Measurements from ENCODE around the gene IL10.

IL10 gene

GRCh38 chr1:206721454-206721853 lies 50.8 kb downstream of the IL10 start:
- H3K4me1 ChIP-seq (ENCODE audit: control insufficient read depth, insufficient read depth, low read length): peaks cover 47% of the 10 kb centered on the region
- H3K36me3 ChIP-seq (ENCODE audit: control insufficient read depth in 2 of 2, insufficient read depth in 2 of 2, low read length in 2 of 2): no peaks in the 10 kb centered on the region
- no peak overlapping the region for H3K9ac ChIP-seq (ENCODE audit: low read length in 2 of 2)
- H3K4me3 ChIP-seq (ENCODE audit: low read length in 2 of 2): no peak overlapping the region
- H3K27ac ChIP-seq (ENCODE audit: low read length): no peak overlapping the region
- no peaks in the 10 kb centered on the region for H3K9me3 ChIP-seq (ENCODE audit: control insufficient read depth in 2 of 2, low read length in 2 of 2)
- no peaks in the 10 kb centered on the region for H3K27me3 ChIP-seq (ENCODE audit: control insufficient read depth in 1 of 2, insufficient read depth in 2 of 2, low read length in 2 of 2)

DNA sequence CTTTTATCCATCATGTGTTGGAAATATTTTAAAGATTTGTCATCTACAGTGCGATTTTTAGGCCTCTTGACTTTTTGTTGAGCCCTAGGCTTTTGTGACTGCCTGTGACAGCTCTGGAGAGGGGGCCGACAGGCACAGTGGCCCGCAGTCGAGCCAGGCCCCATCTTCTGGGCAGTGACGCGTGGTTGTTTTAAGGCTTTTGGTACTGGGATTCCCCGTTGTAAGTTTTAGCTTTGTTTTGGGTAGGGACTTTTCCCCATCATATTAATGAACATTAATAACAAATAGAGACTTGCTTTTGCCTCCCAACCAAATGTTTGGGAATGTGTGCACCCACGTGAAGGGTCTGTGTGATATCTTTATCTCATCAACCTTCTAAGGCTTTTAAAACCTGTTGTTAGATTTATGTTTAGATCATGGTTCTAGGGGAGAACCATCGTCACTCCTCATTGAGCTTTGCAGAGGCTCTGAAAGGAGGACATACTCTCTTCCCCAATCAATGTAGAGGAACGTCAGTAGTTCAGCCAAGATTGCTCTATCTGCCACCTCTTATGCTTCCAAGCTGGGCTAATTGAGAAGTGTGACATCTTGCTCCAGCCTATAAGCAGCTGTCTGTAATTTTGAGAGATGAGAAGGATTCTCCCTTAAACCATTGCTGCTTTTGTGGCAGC lies 53.0 kb downstream of the IL10 start:
- peaks cover 45% of the 10 kb centered on the region for H3K4me1 ChIP-seq (ENCODE audit: control insufficient read depth, insufficient read depth, low read length)
- H3K9me3 ChIP-seq (ENCODE audit: control insufficient read depth in 2 of 2, low read length in 2 of 2): no peaks in the 10 kb centered on the region
- no peaks in the 10 kb centered on the region for H3K36me3 ChIP-seq (ENCODE audit: control insufficient read depth in 2 of 2, insufficient read depth in 2 of 2, low read length in 2 of 2)
- H3K4me3 ChIP-seq (ENCODE audit: low read length in 2 of 2): no peak overlapping the region
- no peak overlapping the region for H3K9ac ChIP-seq (ENCODE audit: low read length in 2 of 2)
- no peaks in the 10 kb centered on the region for H3K27me3 ChIP-seq (ENCODE audit: control insufficient read depth in 1 of 2, insufficient read depth in 2 of 2, low read length in 2 of 2)
- H3K27ac ChIP-seq (ENCODE audit: low read length): no peak overlapping the region

DNA sequence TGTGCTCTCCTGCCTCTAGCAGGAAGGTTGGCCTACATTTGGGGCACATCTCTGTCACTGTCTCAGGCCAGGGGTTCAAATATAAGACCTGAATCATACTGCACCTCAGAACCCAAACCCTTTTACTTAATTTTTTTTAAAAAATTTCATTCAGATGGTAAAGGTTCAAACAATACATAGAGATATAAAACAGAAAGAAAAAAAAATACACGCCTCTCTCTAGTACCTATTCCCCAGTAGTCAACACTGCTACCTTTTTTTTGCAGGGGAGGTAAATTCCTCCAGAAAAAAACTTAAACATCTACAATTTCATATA lies 54.7 kb downstream of the IL10 start:
- no peaks in the 10 kb centered on the region for H3K36me3 ChIP-seq (ENCODE audit: control insufficient read depth in 2 of 2, insufficient read depth in 2 of 2, low read length in 2 of 2)
- no peak overlapping the region for H3K4me3 ChIP-seq (ENCODE audit: low read length in 2 of 2)
- no peak overlapping the region for H3K27ac ChIP-seq (ENCODE audit: low read length)
- H3K9ac ChIP-seq (ENCODE audit: low read length in 2 of 2): no peak overlapping the region
- H3K4me1 ChIP-seq (ENCODE audit: control insufficient read depth, insufficient read depth, low read length): peaks cover 44% of the 10 kb centered on the region
- H3K9me3 ChIP-seq (ENCODE audit: control insufficient read depth in 2 of 2, low read length in 2 of 2): no peaks in the 10 kb centered on the region
- no peaks in the 10 kb centered on the region for H3K27me3 ChIP-seq (ENCODE audit: control insufficient read depth in 1 of 2, insufficient read depth in 2 of 2, low read length in 2 of 2)
